SK-N-SH (cell line): ENCODE results near the gene FKBP8.

Experiments
- EP300 ChIP-seq, 2 experiments: IDR thresholded peaks; 2 replicates each; pipeline versions ENCODE4 v1.4.0 to v1.6.1; 2012; ENCODE audit warnings: borderline replicate concordance in 1 of 2, low read depth in 1 of 2, low read length in 1 of 2
- GATA2 ChIP-seq: sonication (generic); formaldehyde crosslinking; IDR thresholded peaks from 2 replicates; pipeline ENCODE4 v1.5.0; 2020; ENCODE audit warnings: mild to moderate bottlenecking, missing genetic modification reagents
- JUND ChIP-seq: IDR thresholded peaks from 2 replicates; pipeline ENCODE4 v1.4.0; 2012
- MAX ChIP-seq: IDR thresholded peaks from 2 replicates; pipeline ENCODE4 v1.4.0; 2012; ENCODE audit warnings: low read depth
- MXI1 ChIP-seq: IDR thresholded peaks from 2 replicates; pipeline ENCODE4 v1.6.1; 2012; ENCODE audit warnings: mild to moderate bottlenecking, low read depth, low read length, improper control_type of control experiment
- REST ChIP-seq: IDR thresholded peaks from 2 replicates; pipeline ENCODE4 v1.6.1; 2012; ENCODE audit warnings: mild to moderate bottlenecking, low read depth, low read length, moderate library complexity
- SMC3 ChIP-seq: IDR thresholded peaks from 2 replicates; pipeline ENCODE4 v1.6.1; 2012; ENCODE audit warnings: low read depth, low read length, improper control_type of control experiment
- TF ChIP-seq, protein P1 (sequence below): fragments of 200-600 bp; sonication (generic); IDR thresholded peaks from 2 replicates; pipeline ENCODE4 v1.6.1; 2017; ENCODE audit warnings: antibody characterized with exemption, mild to moderate bottlenecking, moderate library complexity
- TF ChIP-seq, protein P2 (sequence below): IDR thresholded peaks from 2 replicates; pipeline ENCODE4; 2012

GRCh38 chr19:18496167-18496979 lies 47.0 kb downstream of the FKBP8 start:
- TF ChIP-seq SMC3 (no peak), JUND (no peak), EP300 (IDR thresholded peaks at IDR 0.05; ENCODE audit: borderline replicate concordance in 1 of 2, low read depth in 1 of 2, low read length in 1 of 2) (no peak), MAX (no peak), MXI1 (no peak), REST (no peak), GATA2 (CRISPR knock-in tag) (no peak)
- TF ChIP-seq, protein P1, sequence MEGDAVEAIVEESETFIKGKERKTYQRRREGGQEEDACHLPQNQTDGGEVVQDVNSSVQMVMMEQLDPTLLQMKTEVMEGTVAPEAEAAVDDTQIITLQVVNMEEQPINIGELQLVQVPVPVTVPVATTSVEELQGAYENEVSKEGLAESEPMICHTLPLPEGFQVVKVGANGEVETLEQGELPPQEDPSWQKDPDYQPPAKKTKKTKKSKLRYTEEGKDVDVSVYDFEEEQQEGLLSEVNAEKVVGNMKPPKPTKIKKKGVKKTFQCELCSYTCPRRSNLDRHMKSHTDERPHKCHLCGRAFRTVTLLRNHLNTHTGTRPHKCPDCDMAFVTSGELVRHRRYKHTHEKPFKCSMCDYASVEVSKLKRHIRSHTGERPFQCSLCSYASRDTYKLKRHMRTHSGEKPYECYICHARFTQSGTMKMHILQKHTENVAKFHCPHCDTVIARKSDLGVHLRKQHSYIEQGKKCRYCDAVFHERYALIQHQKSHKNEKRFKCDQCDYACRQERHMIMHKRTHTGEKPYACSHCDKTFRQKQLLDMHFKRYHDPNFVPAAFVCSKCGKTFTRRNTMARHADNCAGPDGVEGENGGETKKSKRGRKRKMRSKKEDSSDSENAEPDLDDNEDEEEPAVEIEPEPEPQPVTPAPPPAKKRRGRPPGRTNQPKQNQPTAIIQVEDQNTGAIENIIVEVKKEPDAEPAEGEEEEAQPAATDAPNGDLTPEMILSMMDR = no peak
- TF ChIP-seq, protein P2, sequence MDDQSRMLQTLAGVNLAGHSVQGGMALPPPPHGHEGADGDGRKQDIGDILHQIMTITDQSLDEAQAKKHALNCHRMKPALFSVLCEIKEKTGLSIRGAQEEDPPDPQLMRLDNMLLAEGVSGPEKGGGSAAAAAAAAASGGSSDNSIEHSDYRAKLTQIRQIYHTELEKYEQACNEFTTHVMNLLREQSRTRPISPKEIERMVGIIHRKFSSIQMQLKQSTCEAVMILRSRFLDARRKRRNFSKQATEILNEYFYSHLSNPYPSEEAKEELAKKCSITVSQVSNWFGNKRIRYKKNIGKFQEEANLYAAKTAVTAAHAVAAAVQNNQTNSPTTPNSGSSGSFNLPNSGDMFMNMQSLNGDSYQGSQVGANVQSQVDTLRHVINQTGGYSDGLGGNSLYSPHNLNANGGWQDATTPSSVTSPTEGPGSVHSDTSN = no peak
